ENCODE measurements around the gene PKN1.
"Not testable (repeated sequence)": the region's sequence is repeated elsewhere in the genome, so short reads cannot be mapped to it uniquely, and the experiment has no call there.

Gene PKN1

DNA sequence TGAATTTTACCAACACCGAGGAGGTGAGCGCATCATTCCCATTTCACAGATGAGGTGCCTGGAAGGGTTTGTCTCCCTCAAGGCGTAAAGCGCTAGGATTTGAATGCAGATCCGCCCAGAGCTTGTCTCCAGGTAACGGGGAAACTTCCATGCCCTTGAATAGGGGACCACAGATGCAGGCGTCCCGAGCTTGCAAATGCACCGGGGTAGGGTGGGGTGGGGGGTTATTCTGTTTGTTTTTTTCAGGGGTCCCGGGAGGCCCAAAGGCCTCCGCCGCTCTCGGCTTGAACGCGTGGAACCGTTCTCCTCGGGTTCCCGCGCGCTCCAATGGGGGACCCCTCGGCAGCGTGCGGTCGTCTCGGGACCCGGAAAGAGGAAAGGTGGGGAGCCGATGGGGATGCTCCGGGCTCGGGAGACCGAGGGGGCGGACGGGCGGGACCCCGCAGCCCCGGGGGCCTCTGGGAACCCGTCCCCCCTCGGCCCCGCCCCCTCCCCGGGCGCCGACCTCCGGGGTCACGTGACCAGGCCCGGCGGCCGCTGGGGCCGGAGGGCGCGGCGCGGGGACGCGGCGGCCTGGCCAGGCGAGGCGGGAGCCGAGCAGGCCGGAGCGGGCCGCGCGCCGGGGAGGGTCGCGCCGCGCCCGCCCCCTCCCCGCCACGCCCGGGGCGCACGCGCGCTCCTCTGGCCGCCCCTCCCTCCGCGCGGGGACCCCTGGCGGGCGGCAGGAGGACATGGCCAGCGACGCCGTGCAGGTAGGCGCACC is at the start of gene PKN1:
Gene PKN1, plus strand, starts transcription at position 516 of the 763 bp plus-strand sequence. Its CDS starts 216 bp downstream, at position 732.
- DNase-seq, result peak in 38 of 58 donors; percentile 7 to 55 (median 34)

DNA sequence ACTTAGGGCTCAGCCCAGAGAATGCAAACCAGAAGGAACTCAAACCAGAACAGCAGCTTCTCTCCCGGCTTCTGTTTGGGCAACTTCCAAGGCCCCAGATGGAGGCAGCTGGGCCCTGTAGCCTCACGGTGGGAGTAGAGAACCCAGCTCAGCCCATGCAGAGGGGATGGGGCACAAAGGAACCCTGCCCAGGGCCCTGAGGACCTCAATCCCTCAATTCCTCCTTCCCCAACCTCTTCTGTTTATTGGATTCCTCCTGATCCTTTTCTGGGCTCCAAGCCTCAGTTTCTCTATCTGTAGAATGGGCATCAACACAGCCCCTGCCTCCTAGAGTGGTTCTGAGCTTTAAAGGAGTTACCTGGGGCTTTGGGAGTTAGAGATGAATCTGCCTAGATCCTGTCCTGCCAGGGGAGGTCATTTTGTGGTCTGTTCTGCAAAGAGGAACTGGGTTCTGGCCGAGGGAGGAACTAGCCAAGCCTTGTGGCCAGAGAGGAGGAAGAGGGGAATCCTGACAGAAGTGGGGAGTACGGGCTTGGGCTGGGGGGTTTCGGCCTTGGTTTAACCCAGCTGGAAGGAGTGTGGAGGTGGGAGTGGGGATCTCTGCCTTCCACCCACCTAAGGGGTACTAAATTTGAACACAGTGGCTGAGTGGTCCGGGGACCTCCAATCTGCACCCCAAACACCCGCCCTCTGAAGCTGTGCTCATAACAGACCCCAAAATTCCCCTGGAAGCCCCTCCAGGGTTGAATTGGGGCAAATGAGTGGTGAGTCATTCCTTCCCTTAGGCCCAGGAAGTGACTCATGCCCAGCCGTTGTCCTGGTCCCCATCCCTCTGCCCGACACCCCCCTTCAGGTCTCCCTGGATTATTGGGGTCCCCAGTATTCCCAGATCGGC is 49.2 kb upstream of the PKN1 start:
- peak in 4 of 58 donors; percentile 19 to 38 (median 26) for DNase-seq

DNA sequence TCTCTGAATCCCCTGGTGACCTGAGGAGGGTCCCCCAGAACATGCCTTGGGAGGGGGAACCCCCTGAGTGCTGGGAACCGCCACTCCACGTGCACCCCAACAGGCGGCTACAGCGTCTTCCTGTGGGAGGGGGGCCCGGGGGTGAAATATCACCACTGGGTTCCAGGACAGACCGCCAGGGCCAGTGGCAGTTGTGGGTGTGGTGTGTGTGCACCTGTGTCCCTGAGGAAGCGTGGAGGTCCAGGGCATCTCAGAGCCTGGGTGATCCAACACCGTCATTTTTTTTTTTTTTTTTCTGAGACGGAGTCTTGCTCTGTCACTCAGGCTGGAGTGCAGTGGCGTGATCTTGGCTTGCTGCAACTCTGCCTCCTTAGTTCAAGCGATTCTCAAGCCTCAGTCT is 47.6 kb upstream of the PKN1 start:
- no peak for DNase-seq

DNA sequence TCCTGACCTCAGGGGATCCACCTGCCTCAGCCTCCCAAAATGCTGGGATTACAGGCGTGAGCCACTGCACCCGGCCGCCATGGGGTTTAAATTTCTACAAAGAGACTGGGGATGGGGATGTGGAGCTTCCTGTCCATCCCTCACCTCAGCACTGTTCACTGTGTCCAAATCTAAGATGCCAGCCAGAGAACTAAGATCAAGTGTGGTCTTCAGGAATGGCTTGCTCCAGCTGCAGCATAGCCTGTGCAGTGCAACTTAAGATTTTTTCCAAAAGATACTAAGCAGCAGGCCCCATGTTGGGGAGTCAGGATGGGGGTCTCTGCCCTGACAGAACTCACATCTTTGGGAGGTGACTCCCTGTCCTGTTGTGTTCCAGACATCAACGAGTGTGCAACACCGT is 42.6 kb upstream of the PKN1 start:
- DNase-seq, result no peak

DNA sequence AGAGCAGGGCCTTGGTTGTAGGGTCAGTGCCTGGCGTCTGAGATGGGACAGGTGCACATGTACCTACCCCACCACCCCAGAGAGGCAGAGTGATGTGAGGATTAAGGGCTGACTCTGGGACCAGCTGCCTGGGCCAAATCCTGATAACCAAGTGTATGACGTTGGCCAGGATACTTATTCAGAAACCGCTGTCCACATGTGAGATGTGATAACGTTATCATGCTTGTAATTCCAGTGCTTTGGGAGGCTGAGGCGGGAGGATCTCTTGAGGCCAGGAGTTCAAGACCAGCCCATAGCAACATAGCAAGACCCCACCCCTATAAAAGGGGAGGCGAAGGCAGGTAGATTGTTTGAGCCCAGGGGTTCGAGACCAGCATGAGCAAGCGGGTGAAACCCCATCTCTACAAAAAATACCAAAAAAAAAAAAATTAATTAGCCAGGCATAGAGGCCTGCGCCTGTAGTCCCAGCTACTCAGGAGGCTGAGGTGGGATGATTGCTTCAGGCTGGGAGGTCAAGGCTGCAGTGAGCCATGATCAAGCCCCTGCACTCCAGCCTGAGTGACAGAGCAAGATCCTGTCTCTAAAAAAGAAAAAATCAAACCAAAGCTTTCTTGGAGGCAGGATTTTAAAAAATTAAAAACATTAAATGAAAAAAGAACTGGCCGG is 41.8 kb upstream of the PKN1 start:
- no peak for DNase-seq

DNA sequence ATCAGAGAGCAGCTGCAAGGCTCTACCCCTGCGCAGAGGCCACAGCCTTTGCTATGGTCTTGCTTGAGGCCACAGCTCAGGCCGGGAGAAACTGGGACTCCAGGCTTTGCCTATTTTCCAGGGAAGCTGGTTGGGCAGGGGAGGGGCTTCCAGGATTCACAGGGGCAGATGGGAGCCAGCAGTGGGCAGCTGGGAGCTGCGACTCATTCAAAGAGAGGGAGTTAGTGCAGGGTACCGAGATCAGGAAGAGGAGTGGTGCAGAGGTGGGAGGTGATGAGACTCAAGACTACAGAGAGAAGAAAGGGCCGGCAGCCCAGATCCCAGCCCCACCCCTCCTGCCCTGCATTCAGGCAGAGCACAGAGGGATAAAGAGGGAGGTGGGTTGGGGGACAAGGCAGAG is 39.8 kb upstream of the PKN1 start:
- no peak for DNase-seq

DNA sequence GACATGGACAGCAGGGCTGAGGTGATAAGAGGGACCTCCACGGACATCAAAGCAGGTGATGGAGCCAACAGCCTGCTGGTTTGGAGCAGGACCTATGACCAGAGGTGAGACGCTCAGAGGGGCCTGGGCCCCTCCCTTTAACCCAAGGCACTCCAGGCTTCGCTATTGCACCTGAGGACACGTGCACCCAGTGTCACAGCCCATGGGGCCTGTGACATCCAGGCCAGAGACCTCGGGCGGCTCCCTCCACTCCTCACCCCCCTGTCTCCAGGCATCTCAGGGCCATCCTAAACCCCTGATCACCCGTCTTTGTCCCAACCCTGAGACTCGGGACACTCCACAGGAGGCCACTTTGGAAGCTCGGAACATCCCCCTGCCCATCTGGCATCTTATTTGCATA is 38.9 kb upstream of the PKN1 start:
- DNase-seq, result no peak

DNA sequence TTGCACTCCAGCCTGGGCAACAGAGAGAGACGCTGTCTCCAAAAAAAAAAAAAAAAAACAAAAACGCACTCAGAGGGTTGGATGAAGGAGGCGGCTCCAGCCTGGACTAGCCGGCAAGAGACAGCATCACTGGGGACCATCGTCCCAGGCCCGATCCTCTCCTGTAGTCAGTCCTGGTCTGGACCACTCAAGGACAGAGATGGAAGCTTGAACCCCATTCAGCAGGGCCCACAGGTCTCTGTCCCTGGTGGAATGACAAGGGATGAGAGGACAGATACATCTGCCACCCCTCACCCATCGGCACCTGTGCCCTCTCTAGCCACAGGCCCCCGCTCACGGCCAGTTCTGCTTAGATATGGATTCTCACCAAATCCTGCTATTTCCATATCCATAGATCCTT is 37.8 kb upstream of the PKN1 start:
- DNase-seq, result no peak

DNA sequence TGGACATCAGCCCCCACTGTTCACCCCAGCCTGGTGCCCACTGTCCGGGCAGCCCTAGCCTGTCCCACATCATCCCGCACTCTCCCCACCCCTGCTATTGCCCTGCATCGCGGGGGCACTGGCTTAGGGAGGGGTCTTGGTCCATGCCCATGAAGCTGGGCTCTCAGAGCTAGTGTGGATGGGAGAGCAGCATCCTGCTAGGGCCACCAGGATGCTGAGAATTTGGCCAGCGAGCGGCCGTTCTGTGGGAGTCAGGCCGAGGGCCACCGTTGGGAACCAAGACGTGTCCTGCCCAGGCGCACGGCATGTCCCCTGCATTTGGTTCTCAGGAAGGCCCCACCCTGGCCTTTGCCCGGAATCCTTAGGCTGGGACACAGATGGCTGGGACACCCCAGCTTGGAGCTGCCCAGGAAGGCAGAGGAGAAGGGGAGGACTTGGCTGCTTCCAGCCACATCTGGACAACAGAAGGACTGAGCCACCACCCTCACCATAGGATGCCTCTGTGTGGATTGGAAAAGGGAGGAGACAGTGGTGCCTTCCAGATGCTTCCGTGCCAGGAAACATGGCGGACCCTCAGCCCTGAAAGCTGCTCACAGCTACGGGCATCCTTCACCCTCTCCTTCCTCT is 37.3 kb upstream of the PKN1 start:
- DNase-seq, result no peak

DNA sequence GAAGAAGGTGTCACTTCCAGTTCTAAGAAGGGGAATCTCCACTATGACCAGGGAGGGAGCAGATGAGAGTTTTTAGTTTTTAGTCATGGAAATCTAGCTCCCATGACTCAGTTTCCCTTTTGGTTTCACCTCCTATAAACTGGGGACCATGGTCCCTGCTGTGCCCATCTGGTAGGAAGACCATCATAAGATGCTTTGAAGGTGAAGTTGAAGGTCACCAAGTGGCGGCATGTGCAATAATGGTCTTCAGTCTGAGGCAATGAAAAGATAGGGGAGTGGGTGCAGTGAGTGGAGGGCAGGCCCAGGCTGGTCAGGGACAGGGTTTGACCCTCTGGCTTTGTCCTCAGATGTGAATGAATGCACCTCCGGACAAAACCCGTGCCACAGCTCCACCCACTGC is 36.4 kb upstream of the PKN1 start:
- DNase-seq, result not testable (repeated sequence)

DNA sequence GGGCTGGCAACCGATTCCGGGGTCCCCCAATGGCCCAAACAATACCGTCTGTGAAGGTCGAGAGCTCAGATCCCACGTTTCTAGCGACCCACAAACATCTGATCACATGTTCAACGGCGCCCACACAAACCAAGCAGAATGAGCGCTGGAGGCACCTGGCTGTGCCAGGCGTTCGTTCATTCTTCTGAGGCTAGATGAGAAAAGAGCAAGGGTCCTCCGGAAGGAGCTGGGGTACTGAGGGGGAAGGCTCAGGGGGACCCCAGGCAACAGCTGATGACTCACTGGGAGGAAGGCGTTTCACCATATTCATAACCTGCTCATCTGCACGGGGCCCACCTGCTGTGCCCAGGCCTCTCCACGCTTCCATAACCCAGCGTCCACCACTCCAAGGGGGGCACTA is 35.9 kb upstream of the PKN1 start:
- not testable (repeated sequence) for DNase-seq

DNA sequence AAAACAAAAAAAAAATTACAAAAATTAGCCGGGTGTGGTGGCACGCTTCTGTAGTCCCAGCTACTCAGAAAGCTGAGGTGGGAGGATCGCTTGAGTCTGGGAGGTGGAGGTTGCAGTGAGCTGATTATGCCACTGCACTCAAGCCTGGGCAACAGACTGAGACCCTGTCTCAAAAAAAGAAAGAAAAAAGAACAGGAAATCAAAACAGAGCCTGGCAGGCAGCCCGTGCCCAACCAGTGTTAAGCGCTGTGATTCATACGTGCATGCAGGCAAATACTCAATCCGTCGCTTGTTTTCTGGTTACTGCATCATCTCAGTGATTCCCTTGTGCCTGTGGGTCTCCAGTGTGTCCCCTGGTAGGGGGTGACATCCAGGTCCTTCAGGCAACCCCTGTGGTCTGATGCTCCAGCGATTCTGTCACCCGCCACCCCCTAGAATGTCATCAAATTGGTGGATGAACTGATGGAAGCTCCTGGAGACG is 32.1 kb upstream of the PKN1 start:
- DNase-seq, result no peak

DNA sequence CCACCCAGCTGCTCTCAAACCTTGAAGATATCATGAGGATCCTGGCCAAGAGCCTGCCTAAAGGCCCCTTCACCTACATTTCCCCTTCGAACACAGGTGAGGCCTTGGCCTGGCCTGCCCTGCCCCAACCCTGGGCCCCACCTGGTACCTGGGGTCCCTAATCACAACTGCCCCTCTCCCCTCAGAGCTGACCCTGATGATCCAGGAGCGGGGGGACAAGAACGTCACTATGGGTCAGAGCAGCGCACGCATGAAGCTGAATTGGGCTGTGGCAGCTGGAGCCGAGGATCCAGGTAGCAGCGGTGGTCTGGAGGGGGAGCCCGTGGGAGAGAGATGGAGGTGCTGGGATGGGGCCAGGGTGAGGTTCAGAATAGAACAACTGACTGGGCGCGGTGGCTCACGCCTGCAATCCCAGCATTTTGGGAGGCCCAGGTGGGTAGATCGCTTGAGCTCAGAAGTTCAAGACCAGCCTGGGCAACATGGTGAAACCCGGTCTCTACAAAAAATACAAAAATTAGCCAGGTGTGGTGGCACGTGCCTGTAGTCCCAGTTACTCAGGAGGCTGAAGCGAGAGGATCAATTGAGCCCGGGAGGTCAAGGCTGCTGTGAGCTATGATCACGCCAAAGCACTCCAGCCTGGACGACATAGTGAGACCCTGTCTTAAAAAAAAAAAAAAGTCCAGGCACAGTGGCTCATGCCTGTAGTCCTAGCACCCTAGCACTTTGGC is 31.5 kb upstream of the PKN1 start:
- DNase-seq, result no peak

DNA sequence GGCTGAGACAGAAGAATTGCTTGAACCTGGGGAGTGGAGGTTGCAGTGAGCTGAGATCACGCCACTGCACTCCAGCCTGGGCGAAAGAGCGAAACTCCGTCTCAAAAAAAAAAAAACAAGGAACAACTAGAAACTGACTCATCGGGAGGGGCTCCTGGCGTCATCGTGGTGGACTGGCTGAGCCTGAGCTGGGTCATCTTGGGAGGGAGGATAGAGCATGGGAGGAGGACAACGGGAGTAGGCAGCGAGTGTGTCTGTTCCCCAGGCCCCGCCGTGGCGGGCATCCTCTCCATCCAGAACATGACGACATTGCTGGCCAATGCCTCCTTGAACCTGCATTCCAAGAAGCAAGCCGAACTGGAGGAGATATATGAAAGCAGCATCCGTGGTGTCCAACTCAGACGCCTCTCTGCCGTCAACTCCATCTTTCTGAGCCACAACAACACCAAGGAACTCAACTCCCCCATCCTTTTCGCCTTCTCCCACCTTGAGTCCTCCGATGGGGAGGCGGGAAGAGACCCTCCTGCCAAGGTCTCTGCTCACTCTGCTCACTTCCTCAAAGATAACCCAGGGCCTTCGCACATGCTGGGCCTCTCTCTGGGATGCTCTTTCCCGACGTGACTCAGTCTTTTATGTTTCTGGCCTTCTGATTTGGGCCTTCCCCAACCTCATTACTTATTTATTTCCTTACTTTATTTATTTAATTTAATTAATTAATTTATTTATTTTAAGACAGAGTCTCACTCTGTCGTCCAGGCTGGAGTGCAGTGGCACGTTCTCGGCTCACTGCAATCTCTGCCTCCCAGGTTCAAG is 30.6 kb upstream of the PKN1 start:
- no peak for DNase-seq

DNA sequence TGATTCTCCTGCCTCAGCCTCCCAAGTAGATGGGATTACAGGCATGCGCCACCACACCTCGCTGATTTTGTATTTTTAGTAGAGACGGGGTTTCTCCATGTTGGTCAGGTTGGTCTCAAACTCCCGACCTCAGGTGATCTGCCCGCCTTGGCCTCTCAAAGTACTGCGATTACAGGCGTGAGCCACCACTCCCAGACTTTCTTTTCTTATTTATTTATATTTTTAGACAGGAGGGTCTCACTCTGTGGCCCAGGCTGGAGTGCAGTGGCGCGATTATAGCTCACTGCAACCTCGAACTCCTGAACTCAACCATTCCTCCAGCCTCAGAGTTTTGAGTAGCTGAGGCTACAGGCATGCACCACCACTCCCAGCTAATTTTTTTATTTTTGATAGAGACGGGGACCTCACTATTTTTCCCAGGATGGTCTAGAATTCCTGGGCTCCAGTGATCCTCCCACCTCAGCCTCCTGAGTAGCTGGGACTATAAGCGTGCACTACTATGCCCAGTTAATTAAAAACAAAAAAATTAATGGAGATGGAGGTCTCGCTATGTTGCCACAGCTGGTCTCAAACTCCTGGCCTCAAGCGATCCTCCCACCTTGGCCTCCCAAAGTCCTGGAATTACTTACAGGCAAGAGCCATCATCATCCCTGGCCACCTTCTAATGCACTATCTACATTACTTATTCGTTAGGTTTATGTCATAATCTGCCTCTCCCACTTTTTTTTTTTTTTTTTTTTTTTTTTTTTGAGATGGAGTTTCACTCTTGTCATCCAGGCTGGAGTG is 29.8 kb upstream of the PKN1 start:
- not testable (repeated sequence) for DNase-seq

DNA sequence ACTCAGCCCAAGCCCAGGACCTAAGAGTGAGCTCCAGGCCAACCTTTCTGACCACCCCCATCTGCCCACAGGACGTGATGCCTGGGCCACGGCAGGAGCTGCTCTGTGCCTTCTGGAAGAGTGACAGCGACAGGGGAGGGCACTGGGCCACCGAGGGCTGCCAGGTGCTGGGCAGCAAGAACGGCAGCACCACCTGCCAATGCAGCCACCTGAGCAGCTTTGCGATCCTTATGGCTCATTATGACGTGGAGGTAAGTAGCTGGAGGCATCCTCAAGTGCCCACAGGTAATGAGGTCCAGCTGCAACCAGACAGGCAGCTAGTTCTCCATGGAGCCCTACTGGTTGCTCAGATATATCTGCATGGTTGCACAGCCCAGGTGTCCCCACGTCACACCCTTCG is 28.8 kb upstream of the PKN1 start:
- DNase-seq, result no peak

DNA sequence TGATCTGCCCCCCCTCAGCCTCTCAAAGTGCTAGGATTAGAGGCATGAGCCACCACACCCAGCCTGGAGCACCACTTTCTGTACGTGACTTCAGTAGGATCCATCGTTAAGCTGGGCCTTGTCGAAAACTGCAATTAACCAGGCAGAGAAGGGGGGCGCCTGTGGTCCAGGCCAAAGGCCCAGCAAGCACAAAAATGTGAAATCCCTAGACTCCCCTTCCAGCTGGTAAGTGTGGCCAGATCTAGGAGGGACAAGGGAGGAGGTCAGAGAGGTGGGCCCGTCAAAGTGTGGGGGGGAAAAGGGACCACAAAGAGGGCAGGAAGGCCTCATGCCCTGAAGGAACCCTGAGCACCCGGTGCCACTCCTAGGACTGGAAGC is 27.7 kb upstream of the PKN1 start:
- no peak for DNase-seq

DNA sequence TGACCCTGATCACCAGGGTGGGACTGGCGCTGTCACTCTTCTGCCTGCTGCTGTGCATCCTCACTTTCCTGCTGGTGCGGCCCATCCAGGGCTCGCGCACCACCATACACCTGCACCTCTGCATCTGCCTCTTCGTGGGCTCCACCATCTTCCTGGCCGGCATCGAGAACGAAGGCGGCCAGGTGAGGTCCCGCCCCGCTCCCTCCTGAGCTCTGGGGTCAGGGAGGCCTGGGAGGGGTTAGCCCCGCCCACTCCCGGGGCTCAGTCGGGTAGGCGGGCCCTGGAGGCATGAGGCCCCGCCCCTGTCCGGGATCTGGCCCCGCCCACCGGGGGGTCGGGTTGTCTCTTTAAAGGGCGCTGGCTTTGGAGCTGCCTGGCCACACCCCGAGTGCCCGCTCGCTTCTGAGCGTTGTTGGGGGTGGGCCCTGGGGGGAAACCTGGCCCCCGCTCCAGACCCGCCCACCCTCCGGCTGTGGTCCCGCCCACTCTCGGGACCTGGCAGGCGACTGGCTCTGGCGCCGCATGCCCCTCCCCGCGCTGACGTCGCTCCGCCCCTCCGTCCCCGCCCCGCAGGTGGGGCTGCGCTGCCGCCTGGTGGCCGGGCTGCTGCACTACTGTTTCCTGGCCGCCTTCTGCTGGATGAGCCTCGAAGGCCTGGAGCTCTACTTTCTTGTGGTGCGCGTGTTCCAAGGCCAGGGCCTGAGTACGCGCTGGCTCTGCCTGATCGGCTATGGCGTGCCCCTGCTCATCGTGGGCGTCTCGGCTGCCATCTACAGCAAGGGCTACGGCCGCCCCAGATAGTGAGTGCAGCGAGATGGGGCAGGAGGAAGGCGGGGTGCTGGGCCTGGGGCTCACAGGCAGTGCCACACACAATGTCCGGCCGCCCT is 27.1 kb upstream of the PKN1 start:
- peak; percentile 26 to 94 (median 85) for DNase-seq
